H1 (cell line): ENCODE data around the gene PRRC2A. TPM values are rescaled to one million over a fixed set of nuclear protein-coding genes. Genes with fewer than 3 reads are reported as not detected.

Source experiments
- CTCF ChIA-PET: fragments of 300-600 bp; sonication (Branson Sonifier 250); formaldehyde crosslinking; loops from one replicate; lab custom pipeline; 2021; ENCODE audit not compliant: partially characterized antibody; lab: Charles Lee
- POLR2A ChIA-PET: fragments of 300-600 bp; sonication (Branson Sonifier 250); formaldehyde crosslinking; loops from one replicate; lab custom pipeline; 2021; ENCODE audit warnings: inconsistent platforms; ENCODE audit not compliant: partially characterized antibody; lab: Charles Lee
- DNase-seq, 2 experiments: peaks; one replicate each; pipeline versions ENCODE4 v3.0.0 to v3.0.0-alpha.2; 2010 to 2022; ENCODE audit warnings: low spot score in 2 of 2, low read depth in 1 of 2, mixed read lengths in 1 of 2
- FAIRE-seq: peaks from 2 replicates; lab custom pipeline; 2011; peaks lifted over from hg19 to GRCh38; lab: Jason Lieb, UNC
- H2AFZ ChIP-seq: 2 replicates; pipeline ENCODE4 v1.8.1; 2012; ENCODE audit warnings: low read length, inconsistent platforms
- H2AK5ac ChIP-seq: 2 replicates; pipeline ENCODE4 v1.6.1; 2013; ENCODE audit warnings: low read depth, low read length
- H2BK120ac ChIP-seq: replicated peaks from 2 replicates; pipeline ENCODE3; 2013; ENCODE audit warnings: low read depth, low read length, inconsistent platforms
- H2BK12ac ChIP-seq: 2 replicates; pipeline ENCODE4 v1.6.1; 2013; ENCODE audit warnings: low read depth, low read length
- H2BK15ac ChIP-seq: 2 replicates; pipeline ENCODE4 v1.6.1; 2013; ENCODE audit warnings: low read length
- H2BK20ac ChIP-seq: 2 replicates; pipeline ENCODE4 v1.6.1; 2013; ENCODE audit warnings: low read length
- H2BK5ac ChIP-seq: 2 replicates; pipeline ENCODE4 v1.6.1; 2013; ENCODE audit warnings: low read depth, low read length
- H3K14ac ChIP-seq: 2 replicates; pipeline ENCODE4 v1.6.1; 2013; ENCODE audit warnings: inconsistent platforms; ENCODE audit not compliant: insufficient read length
- H3K18ac ChIP-seq: 2 replicates; pipeline ENCODE4 v1.6.1; 2013; ENCODE audit warnings: low read length; ENCODE audit errors: extremely low read depth
- H3K23ac ChIP-seq: 2 replicates; pipeline ENCODE4 v1.6.1; 2013; ENCODE audit warnings: inconsistent platforms; ENCODE audit not compliant: insufficient read length
- H3K23me2 ChIP-seq: 2 replicates; pipeline ENCODE4 v1.6.1; 2013; ENCODE audit warnings: low read depth, low read length
- H3K27ac ChIP-seq: 2 replicates; pipeline ENCODE4 v1.6.1; 2011; ENCODE audit warnings: low read depth, low read length, inconsistent platforms
- H3K27me3 ChIP-seq, 4 experiments: replicated peaks in 1 of 4; 1 replicate in 1 of 4; 2 replicates in 3 of 4; pipeline versions ENCODE4 v1.6.1 to v1.8.1; 2011 to 2013; ENCODE audit warnings: low read length in 3 of 4, mild to moderate bottlenecking in 3 of 4, inconsistent platforms in 2 of 4, mixed read lengths in 2 of 4, moderate library complexity in 1 of 4; ENCODE audit not compliant: control insufficient read depth in 3 of 4, insufficient read depth in 3 of 4; ENCODE audit errors: extremely low read depth in 1 of 4
- H3K36me3 ChIP-seq, 4 experiments: 2 replicates each; pipeline versions ENCODE4 v1.6.1 to v1.8.1; 2011 to 2013; ENCODE audit warnings: mild to moderate bottlenecking in 4 of 4, low read length in 3 of 4, moderate library complexity in 2 of 4, control low read depth in 1 of 4, inconsistent platforms in 1 of 4; ENCODE audit not compliant: insufficient read depth in 4 of 4, control insufficient read depth in 2 of 4
- H3K4ac ChIP-seq: replicated peaks from 2 replicates; pipeline ENCODE3; 2013; ENCODE audit warnings: low read length, low read depth, mixed read lengths, inconsistent platforms; ENCODE audit not compliant: insufficient read length
- H3K4me1 ChIP-seq, 4 experiments: replicated peaks in 1 of 4; 1 replicate in 1 of 4; 2 replicates in 3 of 4; pipeline versions ENCODE4 v1.6.1 to v1.8.1; 2011 to 2013; ENCODE audit warnings: low read length in 3 of 4, inconsistent platforms in 2 of 4, mixed read lengths in 1 of 4; ENCODE audit not compliant: insufficient read depth in 4 of 4, control insufficient read depth in 3 of 4
- H3K4me2 ChIP-seq, 2 experiments: 2 replicates each; pipeline versions ENCODE4 v1.6.1 to v1.8.1; 2011 to 2013; ENCODE audit warnings: low read depth in 2 of 2, low read length in 2 of 2, control low read depth in 1 of 2, inconsistent platforms in 1 of 2, mild to moderate bottlenecking in 1 of 2; ENCODE audit not compliant: insufficient read depth in 1 of 2
- H3K4me3 ChIP-seq, 4 experiments: fragments of 200-600, 300-600 bp in 1 of 4; sonication (generic), shearing (Covaris generic), sonication (Bioruptor Twin) in 1 of 4; 2 replicates each; pipeline versions ENCODE4 v1.5.1 to v1.8.1; 2011 to 2016; ENCODE audit warnings: low read length in 4 of 4, low read depth in 3 of 4, control low read depth in 2 of 4, inconsistent platforms in 2 of 4, mild to moderate bottlenecking in 2 of 4, mixed read lengths in 1 of 4, moderate library complexity in 1 of 4; ENCODE audit not compliant: insufficient read depth in 2 of 4; ENCODE audit errors: extremely low read depth in 1 of 4
- H3K56ac ChIP-seq: replicated peaks from 2 replicates; pipeline ENCODE3; 2013; ENCODE audit warnings: low read depth, mild to moderate bottlenecking, mixed read lengths, low read length, inconsistent platforms; ENCODE audit not compliant: insufficient read length
- H3K79me1 ChIP-seq: 2 replicates; pipeline ENCODE4 v1.6.1; 2013; ENCODE audit warnings: low read depth, low read length, control low read depth
- H3K79me2 ChIP-seq, 2 experiments: 2 replicates each; pipeline versions ENCODE4 v1.6.1 to v1.8.1; 2012 to 2013; ENCODE audit warnings: low read length in 2 of 2, mild to moderate bottlenecking in 2 of 2, inconsistent platforms in 1 of 2; ENCODE audit not compliant: insufficient read depth in 2 of 2, control insufficient read depth in 1 of 2
- H3K9ac ChIP-seq, 4 experiments: replicated peaks in 1 of 4; 1 replicate in 1 of 4; 2 replicates in 3 of 4; pipeline versions ENCODE4 v1.6.1 to v1.8.1; 2011 to 2013; ENCODE audit warnings: low read depth in 3 of 4, low read length in 3 of 4, control low read depth in 2 of 4, mild to moderate bottlenecking in 2 of 4, moderate library complexity in 2 of 4, inconsistent platforms in 1 of 4; ENCODE audit errors: extremely low read depth in 1 of 4
- H3K9me3 ChIP-seq, 2 experiments: 2 replicates each; pipeline versions ENCODE4 v1.6.1 to v1.8.1; 2012 to 2013; ENCODE audit warnings: mild to moderate bottlenecking in 2 of 2, moderate library complexity in 2 of 2, control low read depth in 1 of 2, inconsistent platforms in 1 of 2, low read depth in 1 of 2, low read length in 1 of 2, mixed read lengths in 1 of 2; ENCODE audit not compliant: insufficient read depth in 2 of 2
- H4K20me1 ChIP-seq, 2 experiments: replicated peaks in 1 of 2; 2 replicates each; pipeline versions ENCODE3 to v1.8.1; 2011 to 2013; ENCODE audit warnings: inconsistent platforms in 2 of 2, low read length in 2 of 2, mild to moderate bottlenecking in 1 of 2; ENCODE audit not compliant: insufficient read depth in 2 of 2, control insufficient read depth in 1 of 2
- H4K5ac ChIP-seq: 2 replicates; pipeline ENCODE4 v1.6.1; 2013; ENCODE audit warnings: low read length, low read depth, mixed read lengths, inconsistent platforms; ENCODE audit not compliant: insufficient read length
- H4K8ac ChIP-seq: 2 replicates; pipeline ENCODE4 v1.8.0; 2013; ENCODE audit warnings: mild to moderate bottlenecking, moderate library complexity, low read length, inconsistent platforms; ENCODE audit not compliant: insufficient read depth; ENCODE audit errors: extremely low read depth
- H4K91ac ChIP-seq: replicated peaks from 2 replicates; pipeline ENCODE3; 2013; ENCODE audit warnings: low read length, mixed read lengths, inconsistent platforms; ENCODE audit not compliant: insufficient read length
- BACH1 ChIP-seq: IDR thresholded peaks from 2 replicates; pipeline ENCODE4 v1.6.1; 2012; ENCODE audit warnings: low read length, improper control_type of control experiment
- CBX8 ChIP-seq: fragments of 300-800, 300-1000 bp; sonication (generic); IDR thresholded peaks from 2 replicates; pipeline ENCODE4 v1.7.1; 2016; ENCODE audit warnings: low read depth, low read length, borderline replicate concordance
- EZH2 ChIP-seq: fragments of 200-600 bp; sonication (generic); IDR thresholded peaks from 2 replicates; pipeline ENCODE4 v1.7.1; 2012; ENCODE audit warnings: low read depth, mild to moderate bottlenecking, moderate library complexity, low read length, inconsistent platforms; ENCODE audit not compliant: severe bottlenecking
- FOSL1 ChIP-seq: IDR thresholded peaks from 2 replicates; pipeline ENCODE4 v1.6.1; 2011; ENCODE audit warnings: mild to moderate bottlenecking, low read depth, low read length, moderate library complexity; ENCODE audit not compliant: insufficient read depth
- GTF2F1 ChIP-seq: IDR thresholded peaks from 2 replicates; pipeline ENCODE4 v1.6.1; 2012; ENCODE audit warnings: low read depth, low read length, improper control_type of control experiment, borderline replicate concordance
- JUN ChIP-seq: IDR thresholded peaks from 2 replicates; pipeline ENCODE4 v1.6.1; 2011; ENCODE audit warnings: low read depth, mild to moderate bottlenecking, improper control_type of control experiment, low read length
- JUND ChIP-seq: IDR thresholded peaks from 2 replicates; pipeline ENCODE4 v1.6.1; 2011; ENCODE audit warnings: mild to moderate bottlenecking, improper control_type of control experiment, low read length
- POLR2AphosphoS5 ChIP-seq: IDR thresholded peaks from 2 replicates; pipeline ENCODE4 v1.6.1; 2011; ENCODE audit warnings: low read depth, low read length
- SIN3A ChIP-seq, 2 experiments: IDR thresholded peaks in 1 of 2; conservative IDR thresholded peaks in 1 of 2; 2 replicates each; pipeline ENCODE4 v1.6.1; 2011 to 2012; ENCODE audit warnings: low read length in 2 of 2, improper control_type of control experiment in 1 of 2, low read depth in 1 of 2, mild to moderate bottlenecking in 1 of 2
- SP4 ChIP-seq: IDR thresholded peaks from 2 replicates; pipeline ENCODE4 v1.6.1; 2012; ENCODE audit warnings: low read length, inconsistent platforms
- SRF ChIP-seq: IDR thresholded peaks from 2 replicates; pipeline ENCODE4 v1.6.1; 2011; ENCODE audit warnings: mild to moderate bottlenecking, low read depth, low read length, moderate library complexity
- TEAD4 ChIP-seq: IDR thresholded peaks from 2 replicates; pipeline ENCODE4 v1.6.1; 2012; ENCODE audit warnings: low read depth, low read length, inconsistent platforms, mixed read lengths
- WGBS, 2 experiments: shearing (Covaris generic) in 1 of 2; methylation state at CpG; one replicate each; pipeline versions ENCODE4 v1.1.6 to v1.1.7; 2013 to 2015; ENCODE audit warnings: low lambda C conversion rate in 2 of 2, mixed read lengths in 2 of 2, inconsistent platforms in 1 of 2, low coverage in 1 of 2, missing lambda C conversion rate in 1 of 2; ENCODE audit not compliant: insufficient replicate concordance in 2 of 2, insufficient coverage in 1 of 2, insufficient read length in 1 of 2; ENCODE audit errors: extremely low coverage in 1 of 2, missing lambda C conversion rate in 1 of 2; 5-methylcytosine and 5-hydroxymethylcytosine counted together
- polyA plus RNA-seq, 7 experiments: library from polyadenylated mRNA; depleted of rRNA in 3 of 7; stranded (reverse) in 5 of 7; unstranded in 2 of 7; fragments of >200 nt in 5 of 7; fragments of 200-250 nt in 2 of 7; gene quantifications; 1 replicate in 5 of 7; 2 replicates in 1 of 7; 4 replicates in 1 of 7; pipeline versions ENCODE4 v1.2.1 to v1.2.3, GENCODE V29; 2011 to 2013; ENCODE audit warnings: missing spikeins in 2 of 7, mixed read lengths in 2 of 7
- total RNA-seq: library from RNA; stranded (reverse); fragmentation: NEBNext Ultra II Directional; extraction: Animal tissue kit (Norgen Biotek cat#: 25700); gene quantifications from 2 replicates; pipeline ENCODE4 v1.2.1, GENCODE V29; 2021

Gene PRRC2A
- total and polyA plus RNA-seq, 2 of the 8 experiments (the other 6 are each of a cell fraction or from before 2014, with no cell fraction given), result 118 to 300 TPM

DNA sequence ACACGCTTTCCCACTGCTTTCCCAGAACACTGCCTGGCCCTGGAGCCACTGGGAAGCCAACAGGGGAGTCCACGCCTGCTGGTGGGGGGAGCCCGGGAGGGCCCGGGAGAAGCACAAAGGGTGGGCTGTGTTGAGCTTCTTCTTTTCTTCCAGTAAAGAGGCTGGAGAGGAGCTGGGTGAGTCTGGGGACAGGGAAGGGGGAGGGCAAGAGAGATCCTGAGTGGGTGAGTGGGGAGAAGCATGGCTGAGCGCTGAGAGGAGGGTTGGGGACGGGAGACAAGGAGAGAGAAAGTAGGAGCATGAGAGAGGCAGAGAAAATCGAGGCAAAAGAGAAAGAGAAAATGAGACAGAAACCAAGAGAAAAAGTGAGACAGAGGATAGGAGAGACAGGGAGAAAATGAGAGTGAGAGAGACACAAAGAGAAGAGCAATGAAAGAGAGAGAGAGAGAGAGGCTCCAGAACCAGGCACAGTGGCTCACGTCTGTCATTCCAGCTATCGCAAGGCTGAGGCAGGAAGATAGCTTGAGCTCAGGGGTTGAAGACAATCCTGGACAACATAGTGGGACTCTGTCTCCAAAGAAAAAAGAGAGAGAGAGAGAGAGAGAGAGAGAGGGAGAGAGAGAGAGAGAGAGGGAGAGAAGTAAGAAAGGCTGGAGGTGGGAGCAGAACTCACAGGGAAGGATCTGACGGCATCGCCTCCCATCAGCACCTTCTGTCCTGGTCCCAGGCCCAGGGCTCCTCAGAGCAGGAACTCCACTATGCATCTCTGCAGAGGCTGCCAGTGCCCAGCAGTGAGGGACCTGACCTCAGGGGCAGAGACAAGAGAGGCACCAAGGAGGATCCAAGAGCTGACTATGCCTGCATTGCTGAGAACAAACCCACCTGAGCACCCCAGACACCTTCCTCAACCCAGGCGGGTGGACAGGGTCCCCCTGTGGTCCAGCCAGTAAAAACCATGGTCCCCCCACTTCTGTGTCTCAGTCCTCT lies 32.4 kb upstream of the PRRC2A start:
- Histone ChIP-seq H3K23ac (no peak overlapping the region), H3K27me3 (no peaks in the 10 kb centered on the region), H4K8ac (no peak overlapping the region; the same call in 1 of the 2 replicates), H4K5ac (no peak overlapping the region), H2BK20ac (no peak overlapping the region), H3K23me2 (0 out of 2 replicates have a peak, but pooled peaks cover 2% of the 10 kb centered on the region), H3K56ac (no peak overlapping the region), H2BK120ac (no peak overlapping the region), H3K27ac (no peak overlapping the region), H4K91ac (no peak overlapping the region), H3K9me3 (no peaks in the 10 kb centered on the region), H3K4ac (no peak overlapping the region), H3K36me3 (no peaks in the 10 kb centered on the region), H4K20me1 (no peaks in the 10 kb centered on the region), H2BK12ac (no peak overlapping the region), H3K14ac (no peak overlapping the region), H2BK5ac (no peak overlapping the region), H2AFZ (no peak overlapping the region), H3K4me1 (peaks cover 0 to 4% (median 0%) of the 10 kb centered on the region in 4 experiments; a peak in 1 of 7 replicates), H3K4me2 (no peak overlapping the region), H3K79me1 (no peaks in the 10 kb centered on the region), H3K79me2 (no peaks in the 10 kb centered on the region), H3K4me3 (no peak overlapping the region), H3K18ac (no peak overlapping the region), H2BK15ac (no peak overlapping the region), H3K9ac (no peak overlapping the region), H2AK5ac (no peak overlapping the region)
- CTCF ChIA-PET, result interaction anchor here (0.7 to 22.0 kb wide), 10 partner anchors 4 to 69 kb away, joined by 3 to 640 read pairs (median 8); partner anchors contain the start of genes AIF1, ATP6V1G2, LST1 and LTB
- WGBS, 2 experiments, result 84% methylated on average over 8 of the region's 12 CpGs; no CpG with 5 or more reads in 1 of the 2 experiments
- POLR2A ChIA-PET, result interaction anchor here (0.6 to 3.9 kb wide), 12 partner anchors 8 to 59 kb away, joined by 3 to 16 read pairs (median 5); partner anchors contain the start of genes ATP6V1G2, DDX39B, MCCD1 and NFKBIL1
- DNase-seq (no peak), FAIRE-seq (no peak)
- TF ChIP-seq JUN (no peak), TEAD4 (no peak), EZH2 (no peak), SIN3A (conservative IDR thresholded peaks at IDR 0.05 in 1 of 2, IDR thresholded peaks at IDR 0.05 in 1 of 2; ENCODE audit: low read depth in 1 of 2, low read length in 2 of 2) (no peak), JUND (no peak), POLR2AphosphoS5 (no peak), GTF2F1 (no peak), FOSL1 (no peak), BACH1 (no peak), SP4 (no peak), SRF (no peak), CBX8 (no peak)
